ENCODE data around the gene GRM7. TPM values are rescaled to one million over a fixed set of nuclear protein-coding genes. Genes with fewer than 3 reads are reported as not detected.
A peak's percentile ranks its signal among the peaks of the same experiment; 100 is the strongest.

Gene GRM7
- total and polyA plus RNA-seq, 8 donors, result 0.05 to 2.2 TPM; not detected in 6

GRCh38 chr3:6912240-6912639 is 51.3 kb downstream of the GRM7 start:
- H3K36me3 ChIP-seq, result no peaks in the 10 kb centered on the region
- no peak overlapping the region for H3K27ac ChIP-seq
- no peak for DNase-seq
- H3K4me3 ChIP-seq, result no peak overlapping the region
- H3K4me1 ChIP-seq, result no peaks in the 10 kb centered on the region
- no peaks in the 10 kb centered on the region for H3K9me3 ChIP-seq
- no peaks in the 10 kb centered on the region for H3K27me3 ChIP-seq
- WGBS, 5 donors, result 69 to 81% (median 76%) methylated on average over 3 of the region's 3 CpGs
- intact Hi-C loops (cut with DNase I; ENCODE audit: low total_unique reads), result no loop called here
- TF ChIP-seq POLR2AphosphoS5 (IDR thresholded peaks at IDR 0.05) (no peak), CTCF (IDR thresholded peaks at IDR 0.05) (no peak), EP300 (IDR thresholded peaks at IDR 0.05) (no peak), POLR2A (IDR thresholded peaks at IDR 0.05) (no peak)

- TF ChIP-seq POLR2AphosphoS5 (IDR thresholded peaks at IDR 0.05) (no peak), EP300 (IDR thresholded peaks at IDR 0.05) (no peak), CTCF (IDR thresholded peaks at IDR 0.05) (no peak), POLR2A (IDR thresholded peaks at IDR 0.05) (no peak)
- H3K4me1 ChIP-seq, result no peaks in the 10 kb centered on the region
- WGBS, 5 donors, result 79 to 90% (median 89%) methylated on average over 1 of the region's 1 CpG
- DNase-seq, result no peak
- intact Hi-C loops (cut with DNase I; ENCODE audit: low total_unique reads), result no loop called here
- H3K36me3 ChIP-seq, result no peaks in the 10 kb centered on the region
- H3K27me3 ChIP-seq, result no peaks in the 10 kb centered on the region
- no peak overlapping the region for H3K4me3 ChIP-seq
- H3K9me3 ChIP-seq, result no peaks in the 10 kb centered on the region
- no peak overlapping the region for H3K27ac ChIP-seq
Measured at GRCh38 chr3:6915898-6916297, 55.0 kb downstream of the GRM7 start.

GRCh38 chr3:6921066-6921465 is 60.2 kb downstream of the GRM7 start:
- intact Hi-C loops (cut with DNase I; ENCODE audit: low total_unique reads), result no loop called here
- Histone ChIP-seq H3K36me3 (no peaks in the 10 kb centered on the region), H3K9me3 (no peaks in the 10 kb centered on the region), H3K27ac (no peak overlapping the region), H3K4me1 (peaks cover 0 to 6% (median 0%) of the 10 kb centered on the region in 4 donors), H3K4me3 (no peak overlapping the region), H3K27me3 (no peaks in the 10 kb centered on the region)
- 28 to 49% (median 43%) methylated on average over 8 of the region's 8 CpGs for WGBS, 5 donors
- DNase-seq, result peak; percentile 2 to 57
- TF ChIP-seq POLR2AphosphoS5 (IDR thresholded peaks at IDR 0.05), result peak in 1 of 3 donors; percentile 24
- TF ChIP-seq EP300 (IDR thresholded peaks at IDR 0.05), result no peak

- no peak overlapping the region for H3K27ac ChIP-seq
- no peaks in the 10 kb centered on the region for H3K36me3 ChIP-seq
- no peaks in the 10 kb centered on the region for H3K9me3 ChIP-seq
- no peak for DNase-seq
- intact Hi-C loops (cut with DNase I; ENCODE audit: low total_unique reads), result no loop called here
- H3K4me1 ChIP-seq, result peaks cover 0 to 6% (median 0%) of the 10 kb centered on the region in 4 donors
- 65 to 78% (median 74%) methylated on average over 8 of the region's 8 CpGs for WGBS, 5 donors
- no peaks in the 10 kb centered on the region for H3K27me3 ChIP-seq
- TF ChIP-seq EP300 (IDR thresholded peaks at IDR 0.05) (no peak), POLR2A (IDR thresholded peaks at IDR 0.05) (no peak), CTCF (IDR thresholded peaks at IDR 0.05) (no peak), POLR2AphosphoS5 (IDR thresholded peaks at IDR 0.05) (no peak)
- H3K4me3 ChIP-seq, result no peak overlapping the region
Measured at GRCh38 chr3:6921876-6922275, 61.0 kb downstream of the GRM7 start.

- peak; percentile 15 to 59 for DNase-seq
- intact Hi-C loops (cut with DNase I; ENCODE audit: low total_unique reads), result no loop called here
Measured at GRCh38 chr3:6928064-6928463, 67.1 kb downstream of the GRM7 start.

More at GRCh38 chr3:6928064-6928463, 67.1 kb downstream of the GRM7 start:
- Histone ChIP-seq H3K27me3 (no peaks in the 10 kb centered on the region), H3K27ac (peak overlapping the region in 1 of 5 donors; percentile 59), H3K4me1 (peaks cover 0 to 20% (median 0%) of the 10 kb centered on the region in 4 donors), H3K9me3 (no peaks in the 10 kb centered on the region), H3K4me3 (no peak overlapping the region), H3K36me3 (no peaks in the 10 kb centered on the region)
- TF ChIP-seq POLR2AphosphoS5 (IDR thresholded peaks at IDR 0.05) (peak in 2 of 3 donors; percentile 27 to 69), POLR2A (IDR thresholded peaks at IDR 0.05) (no peak)
- 22 to 45% (median 28%) methylated on average over 2 of the region's 2 CpGs for WGBS, 5 donors
